ENCODE results near the gene TOMM20L. TPM values are rescaled to one million over a fixed set of nuclear protein-coding genes. Genes with fewer than 3 reads are reported as not detected.
"Not testable (repeated sequence)": the region's sequence is repeated elsewhere in the genome, so short reads cannot be mapped to it uniquely, and the experiment has no call there.

The TOMM20L gene
- total RNA-seq, result under 1 TPM in 2 of 7 donors, not detected in 5; 0.78 to 0.92 TPM
- polyA plus RNA-seq, result not detected
- long read RNA-seq, donor 1, result 0 reads
- long read RNA-seq, donor 2, result 0 reads
- long read RNA-seq, donor 3, partial matches to known transcripts, result 0 of 1 reads
- long read RNA-seq, donor 3, other reads (novel, unspliced or antisense), result 1 of 1 reads

DNA sequence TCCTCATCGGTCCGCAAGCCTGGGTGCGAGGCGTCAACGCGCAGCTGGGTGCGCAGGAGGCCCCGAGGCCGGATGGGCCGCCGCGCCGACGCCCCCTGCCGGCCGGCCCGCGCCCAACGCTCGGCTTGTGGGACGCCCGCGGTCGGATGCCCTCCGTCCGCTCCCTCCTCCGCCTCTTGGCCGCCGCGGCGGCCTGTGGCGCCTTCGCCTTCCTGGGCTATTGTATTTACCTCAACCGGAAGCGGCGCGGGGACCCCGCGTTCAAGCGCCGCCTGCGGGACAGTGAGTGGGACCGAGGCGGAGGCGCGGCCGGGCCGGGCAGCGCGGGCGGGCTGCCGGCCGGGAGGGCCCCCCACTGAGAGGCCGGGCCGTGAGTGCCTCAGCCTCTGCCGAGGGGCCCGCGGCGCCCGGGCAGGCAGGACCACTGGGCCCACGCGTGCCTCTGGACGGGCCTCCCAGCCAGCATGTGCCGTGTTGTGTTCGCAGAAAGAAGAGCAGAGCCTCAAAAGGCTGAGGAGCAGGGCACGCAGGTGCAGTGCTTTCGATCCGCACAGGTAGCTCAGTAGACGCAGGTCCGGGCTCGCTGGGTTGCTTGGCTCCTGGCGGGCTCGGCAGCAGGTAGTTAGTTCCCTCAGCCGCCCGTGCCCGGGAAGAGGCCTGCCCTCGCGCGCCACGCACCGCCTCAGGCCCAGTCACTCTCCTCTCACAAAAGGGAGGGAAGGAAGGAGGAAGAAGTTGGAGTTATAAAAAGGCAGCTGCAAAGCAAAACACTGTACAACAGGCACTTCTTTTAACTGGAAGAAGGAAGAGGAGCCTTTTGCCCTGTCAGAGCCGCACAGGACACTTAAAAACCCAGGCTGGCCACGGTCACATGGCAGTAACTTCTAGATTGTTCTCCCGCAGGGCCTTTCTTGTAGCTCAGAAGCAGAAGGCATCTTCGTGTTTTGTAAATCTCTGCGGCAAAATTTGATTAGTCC is at the start of gene TOMM20L:
Gene TOMM20L, plus strand, starts transcription at position 119 of the 977 bp plus-strand sequence. Its CDS starts 28 bp downstream, at position 147.
- Histone ChIP-seq H3K4me1 (ENCODE audit: insufficient read depth) (peaks cover 2% of the 10 kb centered on the region), H3K36me3 (no peaks in the 10 kb centered on the region), H3K4me3 (peak within 1 kb of the TSS; percentile 39), H3K27me3 (no peaks in the 10 kb centered on the region), H3K27ac (peak within 1 kb of the TSS; percentile 68 to 73), H3K9me3 (no peaks in the 10 kb centered on the region)
- peak; percentile 55 to 84 (median 71) for DNase-seq
- 9 to 33% (median 17%) methylated on average over 23 to 86 of the region's 86 CpGs for WGBS, 3 donors
- intact Hi-C loops (cut with DNase I), result no loop called here
- TF ChIP-seq CTCF (IDR thresholded peaks at IDR 0.05) (peak; percentile 77 to 90 (median 83)), EP300 (IDR thresholded peaks at IDR 0.05) (no peak), POLR2A (IDR thresholded peaks at IDR 0.05) (no peak)

DNA sequence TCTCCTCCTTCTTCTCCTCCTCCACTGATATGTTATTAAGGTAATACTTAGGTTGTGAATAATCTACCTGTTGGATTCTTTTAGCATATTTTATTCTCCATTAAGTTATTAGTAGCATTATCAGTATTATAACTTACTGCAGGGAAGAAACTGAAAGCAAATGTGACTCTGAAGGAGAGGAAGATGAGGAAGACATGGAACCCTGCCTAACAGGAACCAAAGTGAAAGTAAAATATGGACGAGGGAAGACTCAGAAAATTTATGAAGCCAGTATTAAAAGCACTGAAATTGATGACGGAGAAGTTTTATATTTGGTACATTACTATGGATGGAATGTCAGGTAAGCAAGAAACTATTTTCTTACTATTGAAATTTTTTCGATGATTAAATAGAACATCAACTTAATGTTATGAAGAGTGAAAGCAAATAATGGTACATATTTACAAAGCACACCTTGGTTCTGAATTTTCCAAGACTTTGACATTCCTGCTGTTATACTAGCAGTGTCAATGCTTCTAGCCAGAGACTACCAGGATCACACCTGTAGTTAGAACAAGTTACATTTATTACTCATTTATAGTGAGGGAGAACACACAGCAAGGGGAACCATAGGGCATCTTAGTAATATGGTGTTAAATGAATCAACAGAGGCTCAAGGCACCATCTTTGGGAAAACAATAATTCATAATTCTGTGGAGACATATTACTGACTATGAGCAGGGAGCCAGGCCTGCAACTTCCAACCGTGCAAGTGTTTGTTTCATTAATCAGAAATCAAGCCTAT is 42.0 kb upstream of the TOMM20L start:
- DNase-seq, result no peak
- H3K27me3 ChIP-seq, result no peaks in the 10 kb centered on the region
- intact Hi-C loops (cut with DNase I), result no loop called here
- no peaks in the 10 kb centered on the region for H3K36me3 ChIP-seq
- H3K27ac ChIP-seq, result no peak overlapping the region
- no peaks in the 10 kb centered on the region for H3K4me1 ChIP-seq (ENCODE audit: insufficient read depth)
- peak overlapping the region; percentile 7 for H3K4me3 ChIP-seq
- H3K9me3 ChIP-seq, result no peaks in the 10 kb centered on the region
- WGBS, 3 donors, result 62 to 68% (median 67%) methylated on average over 4 of the region's 4 CpGs
- no peak for TF ChIP-seq CTCF (IDR thresholded peaks at IDR 0.05)
- TF ChIP-seq EP300 (IDR thresholded peaks at IDR 0.05), result no peak
- no peak for TF ChIP-seq POLR2A (IDR thresholded peaks at IDR 0.05)

- Histone ChIP-seq H3K4me1 (ENCODE audit: insufficient read depth) (no peaks in the 10 kb centered on the region), H3K4me3 (no peak overlapping the region), H3K9me3 (no peaks in the 10 kb centered on the region), H3K27ac (no peak overlapping the region), H3K36me3 (no peaks in the 10 kb centered on the region), H3K27me3 (no peaks in the 10 kb centered on the region)
- intact Hi-C loops (cut with DNase I), result no loop called here
- 74 to 82% (median 80%) methylated on average over 2 of the region's 2 CpGs for WGBS, 3 donors
- TF ChIP-seq POLR2A (IDR thresholded peaks at IDR 0.05), result no peak
- TF ChIP-seq EP300 (IDR thresholded peaks at IDR 0.05), result no peak
- no peak for TF ChIP-seq CTCF (IDR thresholded peaks at IDR 0.05)
- DNase-seq, result no peak
Observed at GRCh38 chr14:58354808-58355207, 40.9 kb upstream of the TOMM20L start.

GRCh38 chr14:58356268-58356667 is 39.5 kb upstream of the TOMM20L start:
- H3K27me3 ChIP-seq, result no peaks in the 10 kb centered on the region
- intact Hi-C loops (cut with DNase I), result no loop called here
- no peak for TF ChIP-seq CTCF (IDR thresholded peaks at IDR 0.05)
- TF ChIP-seq EP300 (IDR thresholded peaks at IDR 0.05), result no peak
- no peak for TF ChIP-seq POLR2A (IDR thresholded peaks at IDR 0.05)
- H3K9me3 ChIP-seq, result no peaks in the 10 kb centered on the region
- no peak overlapping the region for H3K4me3 ChIP-seq
- DNase-seq, result no peak
- H3K4me1 ChIP-seq (ENCODE audit: insufficient read depth), result no peaks in the 10 kb centered on the region
- H3K27ac ChIP-seq, result no peak overlapping the region
- no peaks in the 10 kb centered on the region for H3K36me3 ChIP-seq
- 71 to 82% (median 81%) methylated on average over 1 of the region's 1 CpG for WGBS, 3 donors

DNA sequence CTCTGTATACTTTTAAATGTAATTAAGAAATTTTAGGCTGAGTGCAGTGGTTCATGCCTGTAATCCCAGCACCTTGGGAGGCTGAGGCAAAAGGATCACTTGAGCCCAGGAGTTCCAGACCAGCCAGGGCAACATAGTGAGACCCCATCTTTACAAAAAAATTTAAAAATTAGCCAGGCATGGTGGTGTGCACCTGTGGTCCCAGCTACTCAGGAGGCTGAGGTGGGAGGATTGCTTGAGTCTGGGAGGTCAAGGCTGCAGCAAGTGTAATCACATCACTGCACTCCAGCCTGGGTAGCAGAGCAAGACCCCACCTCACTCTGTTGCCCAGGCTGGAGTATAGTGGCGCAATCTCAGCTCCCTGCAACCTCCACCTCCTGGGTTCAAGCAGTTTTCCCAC is 33.5 kb upstream of the TOMM20L start:
- DNase-seq; intact Hi-C loops (cut with DNase I); H3K9me3 ChIP-seq; H3K27ac ChIP-seq; H3K36me3 ChIP-seq; H3K4me1 ChIP-seq (ENCODE audit: insufficient read depth); H3K4me3 ChIP-seq; H3K27me3 ChIP-seq: not testable (repeated sequence)
- 93 to 100% (median 100%) methylated on average over 1 of the region's 1 CpG for WGBS, 3 donors
